Measurements from ENCODE around the gene GJB6.
"Not testable (repeated sequence)": the region's sequence is repeated elsewhere in the genome, so short reads cannot be mapped to it uniquely, and the experiment has no call there.

The GJB6 gene

GRCh38 chr13:20231839-20232555 lies at the start of gene GJB6:
TSS of gene GJB6 (minus strand) at chr13:20232319. CDS start at chr13:20223480, 8,839 bp downstream.
- in situ Hi-C loops (cut with MboI; ENCODE audit: low sequenced_read_pairs) = no loop called here

DNA sequence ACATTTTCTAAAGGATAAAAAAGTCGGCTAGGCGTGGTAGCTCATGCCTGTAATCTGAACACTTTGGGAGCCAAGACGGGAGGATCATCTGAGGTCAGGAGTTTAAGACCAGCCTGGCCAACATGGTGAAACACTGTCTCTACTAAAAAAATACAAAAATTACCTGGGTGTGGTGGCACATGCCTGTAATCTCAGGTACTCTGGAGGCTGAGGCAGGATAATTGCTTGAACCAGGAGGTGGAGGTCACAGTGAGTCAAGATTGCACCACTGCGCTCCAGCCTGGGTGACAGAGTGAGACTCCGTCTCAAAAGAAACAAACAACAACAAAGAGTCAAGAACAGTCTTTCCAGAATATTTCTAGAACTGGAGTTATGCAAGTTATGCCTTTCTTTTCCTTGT lies 44.8 kb upstream of the GJB6 start:
- in situ Hi-C loops (cut with MboI; ENCODE audit: low sequenced_read_pairs) = not testable (repeated sequence)

DNA sequence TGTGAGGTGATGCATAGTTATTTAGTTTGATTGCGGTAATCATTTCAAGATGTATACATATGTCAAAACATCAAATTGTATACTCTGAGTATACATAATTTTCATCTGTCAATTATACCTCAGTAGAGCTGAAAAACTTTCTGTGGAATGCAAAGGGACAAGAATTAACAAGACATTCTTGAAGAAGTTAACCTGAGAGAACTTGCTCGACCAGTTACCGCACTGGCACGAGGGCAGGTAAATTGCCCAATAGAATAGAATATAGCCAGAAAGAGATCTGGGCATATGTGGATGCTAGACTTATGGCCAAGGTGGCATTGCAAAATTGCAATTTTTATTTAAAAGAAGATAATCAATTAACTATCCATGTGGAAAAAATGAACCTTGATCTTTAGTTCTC lies 42.3 kb upstream of the GJB6 start:
- in situ Hi-C loops (cut with MboI; ENCODE audit: low sequenced_read_pairs) = no loop called here

GRCh38 chr13:20272588-20273171 lies 40.6 kb upstream of the GJB6 start:
- in situ Hi-C loops (cut with MboI; ENCODE audit: low sequenced_read_pairs) = no loop called here

DNA sequence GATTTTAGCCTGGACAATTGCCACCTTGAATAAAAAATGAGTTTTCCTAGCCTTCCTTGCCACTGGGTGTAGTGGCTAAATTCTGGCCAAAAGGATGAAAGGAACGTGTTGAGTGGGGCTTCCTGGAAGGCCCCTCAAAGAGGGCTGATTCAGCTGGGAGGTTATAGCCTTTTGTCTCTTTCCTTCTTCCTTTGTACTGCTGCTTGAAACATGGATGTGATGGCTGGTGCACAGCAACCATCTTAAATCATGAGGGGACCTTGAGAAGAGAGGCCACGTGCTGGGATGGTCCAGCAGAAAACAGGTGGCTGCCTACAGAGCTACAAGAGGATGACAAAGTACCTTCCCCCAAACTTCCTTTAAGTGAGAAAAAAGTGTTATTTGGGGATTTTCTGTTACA lies 40.0 kb upstream of the GJB6 start:
- in situ Hi-C loops (cut with MboI; ENCODE audit: low sequenced_read_pairs) = no loop called here

- in situ Hi-C loops (cut with MboI; ENCODE audit: low sequenced_read_pairs) = no loop called here
These were observed 39.3 kb upstream of the GJB6 start for GRCh38 chr13:20271441-20271840.

DNA sequence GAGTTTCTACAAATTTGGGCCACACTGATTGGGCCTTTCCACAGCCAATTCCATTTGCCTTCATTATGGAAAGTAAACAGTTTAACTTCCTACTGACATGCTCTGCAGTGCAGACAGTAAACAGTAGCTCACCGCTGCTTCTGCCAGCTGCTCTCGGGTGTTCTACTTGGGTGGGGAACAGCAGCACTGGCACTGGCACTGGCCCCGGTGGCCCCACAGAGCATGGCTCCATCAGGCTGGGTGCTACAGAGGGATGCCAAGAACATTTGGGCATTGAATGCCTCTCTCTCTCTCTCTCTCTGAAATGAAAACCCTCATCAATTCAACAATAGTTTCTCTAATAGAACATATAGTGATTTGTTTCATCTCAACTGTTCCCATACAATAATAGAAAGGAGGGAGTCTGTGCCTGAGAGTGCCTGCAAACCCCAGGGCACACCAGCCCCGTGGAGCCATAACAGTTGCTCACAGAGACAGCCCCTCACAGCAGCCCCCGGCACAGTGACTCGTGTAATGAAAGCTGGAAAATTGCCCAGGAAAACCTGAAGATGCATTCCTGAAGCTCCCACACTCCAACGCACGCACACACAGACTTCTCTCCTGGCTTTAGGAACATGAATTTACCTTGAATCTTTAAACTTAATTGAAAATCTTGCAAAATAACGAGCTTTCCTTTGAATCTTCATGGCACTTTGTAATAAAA lies 38.2 kb upstream of the GJB6 start:
- in situ Hi-C loops (cut with MboI; ENCODE audit: low sequenced_read_pairs) = no loop called here

DNA sequence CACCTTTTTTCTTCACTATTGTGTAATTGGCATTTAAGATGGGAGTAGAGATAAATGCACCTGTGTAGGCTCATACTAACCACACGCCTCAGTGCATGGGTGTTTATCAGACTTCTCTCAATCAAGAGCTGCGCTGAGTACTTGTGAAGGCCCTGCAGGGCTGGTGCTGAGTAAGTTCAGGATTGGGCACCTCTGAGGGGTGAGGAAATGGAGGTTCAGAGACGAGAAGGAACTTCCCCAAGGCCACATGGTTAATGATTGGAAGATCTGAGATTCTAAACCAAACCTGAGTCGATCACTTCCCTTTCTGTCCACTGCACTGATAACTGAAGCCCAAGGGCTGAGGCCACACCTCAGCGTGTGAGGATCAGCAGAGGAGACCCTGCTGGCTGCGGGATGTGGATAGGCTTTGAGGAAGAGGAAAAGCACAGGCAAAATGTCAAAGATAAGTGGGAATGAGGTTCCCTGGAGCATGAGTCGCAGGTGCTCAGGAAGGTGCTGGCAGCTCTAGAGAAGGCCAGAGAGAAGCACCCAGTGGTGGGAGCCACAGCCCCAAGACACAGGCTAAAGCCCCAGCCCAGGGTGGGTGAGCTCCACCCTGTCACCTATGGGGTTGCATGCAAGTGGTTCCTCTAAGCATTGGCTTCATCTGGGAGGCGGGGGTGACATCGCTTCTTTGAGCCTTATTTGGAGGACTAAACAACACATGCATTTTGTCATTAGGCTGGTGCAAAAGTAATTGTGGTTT lies 32.3 kb upstream of the GJB6 start:
- in situ Hi-C loops (cut with MboI; ENCODE audit: low sequenced_read_pairs) = no loop called here

DNA sequence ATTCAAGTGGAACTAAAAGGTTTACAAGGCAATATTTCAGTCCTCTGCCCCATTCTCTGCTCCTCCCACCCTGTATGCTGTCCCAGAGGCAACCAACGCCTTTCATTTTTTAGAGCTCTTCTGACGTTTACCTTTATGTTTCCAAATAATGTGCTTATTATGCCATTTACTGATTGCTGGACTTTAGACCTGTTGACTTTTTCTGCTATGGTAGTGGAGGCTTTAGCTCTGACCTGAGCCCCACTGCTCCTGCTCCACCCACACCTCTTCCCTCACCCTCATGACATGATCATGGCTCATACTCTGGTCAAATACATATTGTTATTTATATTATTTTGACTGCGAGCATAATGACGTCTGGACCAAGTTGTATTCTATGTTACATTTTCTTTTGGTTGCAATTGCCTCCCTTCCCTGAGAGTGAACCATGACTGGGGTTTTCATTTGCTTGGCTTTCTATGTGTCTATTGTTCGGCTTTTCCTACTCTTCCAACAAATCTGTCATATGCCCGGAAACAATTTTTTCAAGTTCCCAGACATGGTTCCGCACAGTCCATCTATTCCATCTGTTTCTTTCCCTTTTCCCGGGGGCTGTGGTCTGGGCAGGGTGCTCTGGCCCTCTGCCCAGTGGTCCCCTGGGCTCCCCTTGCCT lies 31.4 kb upstream of the GJB6 start:
- in situ Hi-C loops (cut with MboI; ENCODE audit: low sequenced_read_pairs) = no loop called here

DNA sequence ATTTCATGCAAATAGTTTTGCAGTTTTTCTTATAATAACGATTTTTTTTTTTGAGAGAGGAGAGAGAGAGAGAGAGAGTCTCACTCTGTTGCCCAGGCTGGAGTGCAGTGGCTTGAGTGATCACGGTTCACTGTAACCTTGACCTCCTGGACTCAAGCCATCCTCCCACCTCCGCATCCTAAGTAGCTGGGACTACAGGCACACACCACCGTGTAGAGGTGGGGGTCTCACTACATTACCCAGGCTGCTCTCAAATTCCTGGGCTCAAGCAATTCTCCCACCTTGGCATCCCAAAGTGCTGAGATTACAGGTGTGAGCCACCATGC lies 26.8 kb upstream of the GJB6 start:
- in situ Hi-C loops (cut with MboI; ENCODE audit: low sequenced_read_pairs) = no loop called here

DNA sequence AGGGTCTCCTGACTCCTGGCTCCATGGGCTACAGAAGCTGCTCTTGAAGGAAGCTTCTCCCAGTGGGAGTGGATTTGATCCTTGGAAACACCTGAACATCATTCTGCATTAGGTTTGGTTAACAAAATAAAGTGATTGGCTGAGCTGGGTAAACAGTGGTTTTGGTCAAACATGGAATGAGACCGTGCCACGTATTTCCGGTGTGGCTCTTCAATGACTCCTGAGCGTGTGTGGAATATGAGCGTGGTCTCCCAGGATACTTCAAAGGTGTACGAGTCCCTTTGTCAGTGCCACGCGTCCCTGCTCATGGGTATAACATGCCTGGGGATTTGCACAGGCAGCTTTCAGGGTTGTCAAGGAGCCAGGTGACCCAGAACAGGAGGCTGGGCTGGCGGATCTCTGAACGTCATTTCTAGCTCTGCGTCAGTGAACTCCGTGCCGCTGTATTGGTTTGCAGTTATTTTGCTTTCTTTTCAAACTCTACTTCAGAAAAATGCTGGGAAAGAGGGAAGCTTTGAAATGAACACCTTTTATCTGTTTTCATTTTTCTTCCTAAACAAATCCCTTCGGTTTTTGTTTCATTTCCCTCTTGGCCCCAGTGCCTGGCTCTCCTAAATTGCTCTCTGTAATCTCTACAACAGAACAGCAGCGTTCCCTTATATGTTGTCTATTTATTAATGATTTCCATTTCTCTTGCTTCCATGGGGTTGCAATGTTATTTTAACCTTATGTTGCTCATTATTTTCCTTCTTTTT lies 26.3 kb upstream of the GJB6 start:
- in situ Hi-C loops (cut with MboI; ENCODE audit: low sequenced_read_pairs) = no loop called here

GRCh38 chr13:20254076-20254475 lies 22.0 kb upstream of the GJB6 start:
- in situ Hi-C loops (cut with MboI; ENCODE audit: low sequenced_read_pairs) = no loop called here

GRCh38 chr13:20249913-20250312 lies 17.8 kb upstream of the GJB6 start:
- in situ Hi-C loops (cut with MboI; ENCODE audit: low sequenced_read_pairs) = no loop called here

GRCh38 chr13:20247963-20248362 lies 15.8 kb upstream of the GJB6 start:
- in situ Hi-C loops (cut with MboI; ENCODE audit: low sequenced_read_pairs) = no loop called here

- in situ Hi-C loops (cut with MboI; ENCODE audit: low sequenced_read_pairs) = no loop called here
These were observed 15.3 kb upstream of the GJB6 start for GRCh38 chr13:20247403-20247802.

GRCh38 chr13:20241593-20241992 lies 9.5 kb upstream of the GJB6 start:
- in situ Hi-C loops (cut with MboI; ENCODE audit: low sequenced_read_pairs) = no loop called here

- in situ Hi-C loops (cut with MboI; ENCODE audit: low sequenced_read_pairs) = no loop called here
These were observed 7.6 kb upstream of the GJB6 start for GRCh38 chr13:20239748-20240147.

DNA sequence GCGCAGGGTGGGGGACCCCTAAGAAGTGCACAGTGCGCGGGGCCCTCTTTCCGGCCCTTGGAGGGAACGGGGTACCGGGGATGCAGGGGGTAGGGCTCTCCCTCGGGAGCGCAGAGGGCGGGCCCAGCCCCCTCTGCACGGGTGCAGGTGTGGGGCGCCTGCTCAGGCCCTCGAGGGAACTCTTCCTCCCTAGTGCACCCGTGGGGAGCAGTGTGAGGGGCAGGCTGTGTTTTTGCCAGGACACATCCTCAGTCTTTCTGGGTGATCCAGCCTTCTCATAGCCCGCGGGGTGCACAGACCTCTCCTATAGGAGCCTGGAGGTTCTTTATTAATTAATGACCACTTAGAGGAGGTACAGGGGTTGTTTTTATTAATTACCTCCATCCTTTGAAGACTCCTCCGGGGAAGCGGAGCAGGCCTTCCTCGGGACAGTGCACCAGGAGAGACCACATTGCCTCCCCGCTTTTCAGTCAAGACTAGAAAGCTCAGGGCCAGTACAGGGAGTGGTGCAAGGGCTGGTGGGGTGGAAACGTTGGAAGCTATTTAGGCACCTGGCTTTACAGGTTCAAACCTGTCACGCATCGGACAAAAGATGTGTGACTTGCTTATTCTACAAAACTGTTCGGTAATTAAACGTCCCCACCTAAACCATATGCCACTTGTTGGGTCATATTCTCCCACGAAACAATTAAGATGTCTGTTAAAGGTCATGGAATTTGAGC lies 598 bp upstream of the GJB6 start:
- in situ Hi-C loops (cut with MboI; ENCODE audit: low sequenced_read_pairs) = no loop called here

DNA sequence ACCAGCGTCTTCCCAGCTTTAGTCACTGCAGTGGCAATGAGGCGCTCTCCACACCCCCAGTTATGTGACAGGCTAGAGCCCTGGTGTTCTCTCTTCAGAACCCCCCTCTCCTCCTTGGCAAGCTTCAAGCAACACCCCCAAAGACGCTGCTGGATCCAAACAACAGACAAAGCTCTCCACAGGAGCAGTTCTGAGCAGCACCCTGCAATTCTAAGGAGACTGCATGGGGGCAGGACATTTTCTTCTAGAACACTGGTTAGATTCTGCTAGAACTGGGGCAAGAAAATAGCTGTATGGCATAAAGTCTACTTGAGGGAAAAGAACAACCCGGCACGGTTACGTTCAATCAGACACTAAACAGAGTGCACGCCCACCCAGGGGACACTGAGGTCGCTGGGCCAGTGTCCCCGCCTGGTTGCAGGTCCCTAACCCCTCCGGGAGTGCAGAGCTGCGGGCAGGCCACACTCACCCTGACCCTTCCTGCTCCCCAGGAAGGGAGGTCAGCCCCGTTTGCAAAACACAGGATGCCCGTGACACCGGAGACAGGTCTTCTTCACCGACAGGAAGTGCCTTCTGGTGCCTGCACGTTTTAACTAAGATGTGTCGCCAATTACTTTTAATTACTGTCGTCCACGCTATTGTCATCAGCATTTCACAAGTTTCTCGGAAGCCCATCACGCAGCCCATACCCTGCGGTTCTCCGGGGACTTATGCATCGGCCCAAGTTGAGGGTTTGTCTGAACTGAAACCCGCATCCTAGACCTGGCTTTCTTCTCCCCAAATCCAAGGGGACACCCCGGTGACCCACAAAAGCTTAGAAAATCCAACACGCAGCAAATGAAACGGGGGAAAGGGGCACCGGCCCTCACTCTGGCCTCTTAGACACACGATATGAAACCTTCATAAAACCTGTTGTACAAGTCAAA lies 943 bp downstream of the GJB6 start:
- in situ Hi-C loops (cut with MboI; ENCODE audit: low sequenced_read_pairs) = no loop called here

Data from HL-60/S4 treated with retinoic acid at 250 ng/mL for 4 days and 3 days (cell line).